ENCODE data around the gene FREM2.

DNA sequence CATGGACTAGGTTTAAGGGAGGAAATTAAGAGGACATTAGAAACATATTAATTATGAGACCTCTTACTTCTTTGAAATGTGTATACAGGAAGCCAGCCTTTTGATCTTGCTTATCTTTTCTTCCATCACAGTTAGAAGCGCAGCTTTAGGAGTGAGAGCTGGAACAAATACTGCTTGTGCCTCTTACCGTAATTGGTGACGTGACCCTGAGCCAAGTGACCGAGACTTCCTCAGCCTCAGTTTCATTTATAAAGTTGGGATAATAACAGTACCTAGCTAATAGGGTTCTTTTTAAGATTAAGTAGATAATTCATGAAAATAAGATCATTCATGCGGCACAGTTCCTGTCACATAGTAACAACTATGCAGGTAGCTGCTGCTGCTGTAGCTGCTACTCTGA lies 18.5 kb downstream of the FREM2 start:
- TF ChIP-seq, protein P1, sequence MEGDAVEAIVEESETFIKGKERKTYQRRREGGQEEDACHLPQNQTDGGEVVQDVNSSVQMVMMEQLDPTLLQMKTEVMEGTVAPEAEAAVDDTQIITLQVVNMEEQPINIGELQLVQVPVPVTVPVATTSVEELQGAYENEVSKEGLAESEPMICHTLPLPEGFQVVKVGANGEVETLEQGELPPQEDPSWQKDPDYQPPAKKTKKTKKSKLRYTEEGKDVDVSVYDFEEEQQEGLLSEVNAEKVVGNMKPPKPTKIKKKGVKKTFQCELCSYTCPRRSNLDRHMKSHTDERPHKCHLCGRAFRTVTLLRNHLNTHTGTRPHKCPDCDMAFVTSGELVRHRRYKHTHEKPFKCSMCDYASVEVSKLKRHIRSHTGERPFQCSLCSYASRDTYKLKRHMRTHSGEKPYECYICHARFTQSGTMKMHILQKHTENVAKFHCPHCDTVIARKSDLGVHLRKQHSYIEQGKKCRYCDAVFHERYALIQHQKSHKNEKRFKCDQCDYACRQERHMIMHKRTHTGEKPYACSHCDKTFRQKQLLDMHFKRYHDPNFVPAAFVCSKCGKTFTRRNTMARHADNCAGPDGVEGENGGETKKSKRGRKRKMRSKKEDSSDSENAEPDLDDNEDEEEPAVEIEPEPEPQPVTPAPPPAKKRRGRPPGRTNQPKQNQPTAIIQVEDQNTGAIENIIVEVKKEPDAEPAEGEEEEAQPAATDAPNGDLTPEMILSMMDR (conservative IDR thresholded peaks at IDR 0.05; ENCODE audit: low read depth, low read length): no peak
- no peak for TF ChIP-seq RCOR1 (IDR thresholded peaks at IDR 0.05; ENCODE audit: insufficient replicate concordance, low read length)
- no peak for TF ChIP-seq MAFK (IDR thresholded peaks at IDR 0.05; ENCODE audit: low read depth, low read length)
- no peak for TF ChIP-seq CEBPB (IDR thresholded peaks at IDR 0.05; ENCODE audit: low read depth, low read length)
- TF ChIP-seq POLR2A (IDR thresholded peaks at IDR 0.05; ENCODE audit: low read depth, low read length): no peak
- TF ChIP-seq RAD21 (IDR thresholded peaks at IDR 0.05; ENCODE audit: low read length): no peak
- no peak for TF ChIP-seq CHD1 (IDR thresholded peaks at IDR 0.05; ENCODE audit: low read depth, low read length)

All from IMR-90 (cell line).